ENCODE measurements around the gene CLSTN2. TPM values are rescaled to one million over a fixed set of nuclear protein-coding genes. Genes with fewer than 3 reads are reported as not detected.

Gene CLSTN2
- total and polyA plus RNA-seq, 2 of the 4 experiments (the other 2 are of a cell fraction), result under 0.01 to 0.07 TPM

DNA sequence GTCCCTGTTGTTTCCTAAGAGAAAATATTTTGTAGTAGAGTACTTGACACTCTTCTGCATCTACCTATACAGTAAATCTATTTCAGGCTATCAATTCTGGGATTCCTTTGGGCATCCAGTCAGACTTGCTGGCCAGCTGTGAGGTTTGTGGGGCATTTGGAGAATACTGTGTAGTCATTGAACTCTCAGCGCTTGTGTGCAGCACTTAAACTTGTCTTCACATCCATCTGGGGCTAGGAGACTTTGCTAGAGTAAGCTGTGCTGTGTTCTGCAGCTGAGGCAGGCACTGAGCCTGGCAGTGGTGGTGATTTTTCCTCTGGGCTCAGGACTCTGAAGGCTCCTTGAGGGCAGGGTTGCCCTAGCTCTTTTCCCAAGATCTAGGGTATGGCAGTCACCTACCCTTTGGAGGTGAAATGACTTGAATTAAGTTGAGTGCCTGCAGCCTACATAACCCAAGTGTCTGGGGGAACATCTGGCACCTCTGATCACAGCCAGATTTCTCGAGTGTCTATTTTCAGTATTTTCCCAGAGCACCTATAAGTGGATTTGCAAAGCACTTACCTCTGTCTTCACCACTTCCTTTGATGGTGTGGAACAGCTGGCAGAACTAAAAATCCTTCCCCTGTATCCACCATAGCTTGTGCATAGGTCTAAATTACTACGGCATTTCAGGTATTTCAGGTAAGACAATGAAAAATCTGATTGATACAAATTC lies 19.3 kb downstream of the CLSTN2 start:
- H2BK120ac ChIP-seq (ENCODE audit: low read depth, low read length), result no peak overlapping the region
- no peak overlapping the region for H2BK20ac ChIP-seq (ENCODE audit: low read depth, low read length)
- no peak overlapping the region for H2BK5ac ChIP-seq (ENCODE audit: low read depth, low read length, poor library complexity, severe bottlenecking)
- dilution Hi-C loops (cut with HindIII; ENCODE audit: low sequenced_read_pairs, unreplicated experiment) (no loop called here), in situ Hi-C loops (cut with MboI; ENCODE audit: low sequenced_read_pairs) (no loop called here), intact Hi-C loops (cut with micrococcal nuclease) (no loop called here)
- H4K20me1 ChIP-seq (ENCODE audit: insufficient read depth, low read length), result no peaks in the 10 kb centered on the region
- no peak overlapping the region for H3K56ac ChIP-seq (ENCODE audit: extremely low read depth, insufficient read depth, low read length)
- no peak overlapping the region for H4K8ac ChIP-seq (ENCODE audit: low read depth in 2 of 2, low read length in 2 of 2)
- H3K4ac ChIP-seq (ENCODE audit: low read depth, low read length), result no peak overlapping the region
- H2BK15ac ChIP-seq (ENCODE audit: low read depth, low read length), result no peak overlapping the region
- H3K79me1 ChIP-seq (ENCODE audit: low read depth in 1 of 2, low read length in 2 of 2), result no peaks in the 10 kb centered on the region
- no peak for TF ChIP-seq BHLHE40 (IDR thresholded peaks at IDR 0.05; ENCODE audit: low read depth, low read length)
- no peak for TF ChIP-seq MAFK (IDR thresholded peaks at IDR 0.05; ENCODE audit: low read depth, low read length)
- TF ChIP-seq, protein P1, sequence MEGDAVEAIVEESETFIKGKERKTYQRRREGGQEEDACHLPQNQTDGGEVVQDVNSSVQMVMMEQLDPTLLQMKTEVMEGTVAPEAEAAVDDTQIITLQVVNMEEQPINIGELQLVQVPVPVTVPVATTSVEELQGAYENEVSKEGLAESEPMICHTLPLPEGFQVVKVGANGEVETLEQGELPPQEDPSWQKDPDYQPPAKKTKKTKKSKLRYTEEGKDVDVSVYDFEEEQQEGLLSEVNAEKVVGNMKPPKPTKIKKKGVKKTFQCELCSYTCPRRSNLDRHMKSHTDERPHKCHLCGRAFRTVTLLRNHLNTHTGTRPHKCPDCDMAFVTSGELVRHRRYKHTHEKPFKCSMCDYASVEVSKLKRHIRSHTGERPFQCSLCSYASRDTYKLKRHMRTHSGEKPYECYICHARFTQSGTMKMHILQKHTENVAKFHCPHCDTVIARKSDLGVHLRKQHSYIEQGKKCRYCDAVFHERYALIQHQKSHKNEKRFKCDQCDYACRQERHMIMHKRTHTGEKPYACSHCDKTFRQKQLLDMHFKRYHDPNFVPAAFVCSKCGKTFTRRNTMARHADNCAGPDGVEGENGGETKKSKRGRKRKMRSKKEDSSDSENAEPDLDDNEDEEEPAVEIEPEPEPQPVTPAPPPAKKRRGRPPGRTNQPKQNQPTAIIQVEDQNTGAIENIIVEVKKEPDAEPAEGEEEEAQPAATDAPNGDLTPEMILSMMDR (conservative IDR thresholded peaks at IDR 0.05; ENCODE audit: low read depth, low read length), result no peak
- H2AK9ac ChIP-seq (replicated peaks; ENCODE audit: low read depth, low read length, poor library complexity), result no peak overlapping the region
- ATAC-seq (ENCODE audit: low read depth) (no peak), DNase-seq (no peak)
- no peak overlapping the region for H3K14ac ChIP-seq (replicated peaks; ENCODE audit: low read depth, low read length)
- no peaks in the 10 kb centered on the region for H3K9me1 ChIP-seq (ENCODE audit: insufficient read depth, low read length)
- H3K23ac ChIP-seq (ENCODE audit: low read depth, low read length), result no peak overlapping the region
- H2AFZ ChIP-seq (replicated peaks; ENCODE audit: low read length, poor library complexity), result no peak overlapping the region
- no peak overlapping the region for H3K9ac ChIP-seq (ENCODE audit: low read depth, low read length)
- H2AK5ac ChIP-seq (ENCODE audit: low read depth, low read length), result no peak overlapping the region
- H4K91ac ChIP-seq (ENCODE audit: insufficient read depth, low read depth, low read length), result no peak overlapping the region
- H3K18ac ChIP-seq (ENCODE audit: low read depth, low read length), result no peak overlapping the region
- H3K27ac ChIP-seq (ENCODE audit: insufficient read depth, low read length), result no peak overlapping the region
- no CpG with 5 or more reads among the region's 3 CpGs for WGBS, 2 experiments (ENCODE audit: extremely low coverage in 2 of 2, insufficient read length in 1 of 2)
- no peak overlapping the region for H4K5ac ChIP-seq (ENCODE audit: low read depth, low read length)
- no peaks in the 10 kb centered on the region for H3K27me3 ChIP-seq (ENCODE audit: control insufficient read depth, insufficient read depth, low read length)
- no TSS peak for BruUV-seq (replicated peaks)
- CTCF ChIA-PET, result no interaction called here
- H3K9me3 ChIP-seq (ENCODE audit: control insufficient read depth, insufficient read depth, low read length), result no peaks in the 10 kb centered on the region
- H3K4me2 ChIP-seq (ENCODE audit: low read depth, low read length), result no peak overlapping the region
- H3K36me3 ChIP-seq (ENCODE audit: control insufficient read depth, insufficient read depth, low read length), result no peaks in the 10 kb centered on the region
- no peak overlapping the region for H3K4me3 ChIP-seq (ENCODE audit: insufficient read depth, low read depth, low read length)
- H3K4me1 ChIP-seq (ENCODE audit: control insufficient read depth, insufficient read depth, low read length), result no peaks in the 10 kb centered on the region
- POLR2A ChIA-PET (ENCODE audit: unreplicated experiment), result no interaction called here

Measured in IMR-90 (cell line).